Lower leg skin (tissue), 4 donors: ENCODE data around the gene CUL1. TPM values are rescaled to one million over a fixed set of nuclear protein-coding genes. Genes with fewer than 3 reads are reported as not detected.

Experiments
- DNase-seq, 2 donors: peaks; one replicate each; pipeline ENCODE4 v3.0.0-alpha.2; 2019; ENCODE audit warnings: low spot score in 2 of 2
- H3K4me3 ChIP-seq: fragments of 200-600 bp; sonication (generic); 2 replicates; pipeline ENCODE4 v1.5.1; 2017; ENCODE audit warnings: mild to moderate bottlenecking, low read depth; ENCODE audit not compliant: poor library complexity, severe bottlenecking
- POLR2A ChIP-seq, 2 donors: fragments of 450-650 bp; IDR thresholded peaks; one replicate each; pipeline ENCODE4 v1.6.1; 2016 to 2017; ENCODE audit warnings: antibody characterized with exemption in 2 of 2, mild to moderate bottlenecking in 1 of 2, moderate library complexity in 1 of 2
- WGBS, 2 donors: methylation state at CpG; one replicate each; pipeline ENCODE4 v1.1.5; 2018; 5-methylcytosine and 5-hydroxymethylcytosine counted together
- intact Hi-C: fragments of 100-400 bp; cut with DNase I; formaldehyde crosslinking; loops from one replicate; pipeline ENCODE4 v1.15.0; 2023; ENCODE audit warnings: low total_unique reads
- total RNA-seq, 4 donors: library from RNA; depleted of rRNA; stranded (reverse); fragments of >200 nt; gene quantifications; one replicate each; pipeline ENCODE4 v1.1.0, GENCODE V29; 2016
- TF ChIP-seq, protein P1 (sequence below), 3 donors: fragments of 450-650 bp; IDR thresholded peaks; one replicate each; pipeline ENCODE4 v1.5.1; 2016; ENCODE audit warnings: antibody characterized with exemption in 3 of 3, mild to moderate bottlenecking in 3 of 3, moderate library complexity in 2 of 3

Gene CUL1
- total RNA-seq, 4 donors from 2014 or later, result 49.6 to 56.5 (median 52.6) TPM

- H3K4me3 ChIP-seq, result no peak overlapping the region
- TF ChIP-seq, protein P1, sequence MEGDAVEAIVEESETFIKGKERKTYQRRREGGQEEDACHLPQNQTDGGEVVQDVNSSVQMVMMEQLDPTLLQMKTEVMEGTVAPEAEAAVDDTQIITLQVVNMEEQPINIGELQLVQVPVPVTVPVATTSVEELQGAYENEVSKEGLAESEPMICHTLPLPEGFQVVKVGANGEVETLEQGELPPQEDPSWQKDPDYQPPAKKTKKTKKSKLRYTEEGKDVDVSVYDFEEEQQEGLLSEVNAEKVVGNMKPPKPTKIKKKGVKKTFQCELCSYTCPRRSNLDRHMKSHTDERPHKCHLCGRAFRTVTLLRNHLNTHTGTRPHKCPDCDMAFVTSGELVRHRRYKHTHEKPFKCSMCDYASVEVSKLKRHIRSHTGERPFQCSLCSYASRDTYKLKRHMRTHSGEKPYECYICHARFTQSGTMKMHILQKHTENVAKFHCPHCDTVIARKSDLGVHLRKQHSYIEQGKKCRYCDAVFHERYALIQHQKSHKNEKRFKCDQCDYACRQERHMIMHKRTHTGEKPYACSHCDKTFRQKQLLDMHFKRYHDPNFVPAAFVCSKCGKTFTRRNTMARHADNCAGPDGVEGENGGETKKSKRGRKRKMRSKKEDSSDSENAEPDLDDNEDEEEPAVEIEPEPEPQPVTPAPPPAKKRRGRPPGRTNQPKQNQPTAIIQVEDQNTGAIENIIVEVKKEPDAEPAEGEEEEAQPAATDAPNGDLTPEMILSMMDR (IDR thresholded peaks at IDR 0.05), result no peak
- TF ChIP-seq POLR2A (IDR thresholded peaks at IDR 0.05), result no peak
- intact Hi-C loops, result no loop called here
- WGBS, 2 donors, result 90 to 94% methylated on average over 2 of the region's 2 CpGs
- no peak for DNase-seq
Measured at GRCh38 chr7:148687555-148687954, 11.1 kb upstream of the CUL1 start.

- intact Hi-C loops, result no loop called here
- TF ChIP-seq, protein P1 (IDR thresholded peaks at IDR 0.05), result no peak
- TF ChIP-seq POLR2A (IDR thresholded peaks at IDR 0.05), result no peak
- no peak for DNase-seq
- 42 to 59% methylated on average over 1 of the region's 1 CpG for WGBS, 2 donors
- H3K4me3 ChIP-seq, result no peak overlapping the region
Measured at GRCh38 chr7:148688526-148688925, 10.2 kb upstream of the CUL1 start.

GRCh38 chr7:148693651-148694050 is 5.1 kb upstream of the CUL1 start:
- H3K4me3 ChIP-seq, result no peak overlapping the region
- intact Hi-C loops, result no loop called here
- 94 to 96% methylated on average over 7 of the region's 7 CpGs for WGBS, 2 donors

DNA sequence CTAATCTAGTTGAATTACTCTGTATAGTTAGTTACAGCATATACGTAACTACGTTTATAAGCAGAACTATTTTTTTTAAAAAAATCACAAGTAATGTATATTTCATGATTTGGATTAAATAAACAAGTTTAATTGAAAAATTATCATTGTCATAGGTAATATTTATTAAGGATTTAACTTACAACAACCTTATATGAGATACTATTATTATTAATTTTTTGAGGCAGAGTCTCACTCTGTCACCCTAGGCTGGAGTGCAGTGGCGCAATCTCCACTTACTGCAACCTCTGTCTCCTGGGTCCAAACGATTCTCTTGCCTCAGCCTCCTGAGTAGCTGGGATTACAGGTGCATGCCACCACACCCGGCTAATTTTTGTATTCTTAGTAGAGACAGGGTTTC is 4.1 kb upstream of the CUL1 start:
- WGBS, 2 donors, result 91 to 94% methylated on average over 5 of the region's 5 CpGs
- DNase-seq, result no peak
- no peak overlapping the region for H3K4me3 ChIP-seq
- TF ChIP-seq, protein P1 (IDR thresholded peaks at IDR 0.05), result no peak
- no peak for TF ChIP-seq POLR2A (IDR thresholded peaks at IDR 0.05)
- intact Hi-C loops, result no loop called here

More at GRCh38 chr7:148693651-148694050, 5.1 kb upstream of the CUL1 start:
- TF ChIP-seq, protein P1 (IDR thresholded peaks at IDR 0.05), result no peak
- no peak for TF ChIP-seq POLR2A (IDR thresholded peaks at IDR 0.05)
- no peak for DNase-seq

- 91 to 97% methylated on average over 3 of the region's 3 CpGs for WGBS, 2 donors
- intact Hi-C loops, result no loop called here
- TF ChIP-seq POLR2A (IDR thresholded peaks at IDR 0.05), result no peak
- TF ChIP-seq, protein P1 (IDR thresholded peaks at IDR 0.05), result no peak
- DNase-seq, result no peak
- no peak overlapping the region for H3K4me3 ChIP-seq
Measured at GRCh38 chr7:148695953-148696352, 2.8 kb upstream of the CUL1 start.

- no peak for DNase-seq
- intact Hi-C loops, result no loop called here
- WGBS, 2 donors, result 90 to 95% methylated on average over 5 of the region's 5 CpGs
- no peak overlapping the region for H3K4me3 ChIP-seq
- TF ChIP-seq, protein P1 (IDR thresholded peaks at IDR 0.05), result no peak
- TF ChIP-seq POLR2A (IDR thresholded peaks at IDR 0.05), result no peak
Measured at GRCh38 chr7:148696787-148697186, 1.9 kb upstream of the CUL1 start.
